Measurements from ENCODE around the gene TUBA1C. TPM values are rescaled to one million over a fixed set of nuclear protein-coding genes. Genes with fewer than 3 reads are reported as not detected.

The TUBA1C gene
- total and polyA plus RNA-seq, 2 of the 8 experiments (the other 6 are each of a cell fraction or from before 2014, with no cell fraction given) = 504 to 3,101 TPM

DNA sequence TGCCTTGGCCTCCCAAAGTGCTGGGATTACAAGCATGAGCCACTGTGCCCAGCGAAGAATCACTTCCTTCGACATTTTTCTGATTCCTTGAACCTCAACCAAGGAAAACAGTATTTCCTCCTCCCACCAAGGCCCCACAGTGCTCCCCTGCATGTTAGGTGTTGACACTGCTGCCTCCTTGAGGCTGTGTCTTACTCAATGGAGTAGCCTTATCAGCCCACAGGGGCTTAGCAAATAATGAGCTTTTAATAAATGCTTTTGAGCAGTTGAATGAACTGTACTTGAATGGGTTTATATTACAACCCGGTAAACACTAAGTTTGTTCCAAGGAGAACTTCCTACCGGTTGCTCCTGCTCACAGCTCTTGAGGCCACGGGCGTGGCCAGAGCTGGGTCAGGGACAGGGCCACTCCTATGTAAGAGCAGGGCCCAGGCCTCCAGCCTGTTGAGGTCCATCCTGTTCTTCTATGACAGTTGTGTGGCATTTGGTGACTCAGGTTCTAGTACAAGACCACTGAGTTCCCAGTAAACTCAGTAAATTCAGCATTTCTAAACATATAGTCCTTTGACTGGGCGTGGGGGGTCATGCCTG, 39.2 kb upstream of the TUBA1C start:
- Histone ChIP-seq H4K5ac (ENCODE audit: insufficient read length, low read depth, low read length) (no peak overlapping the region), H3K56ac (replicated peaks; ENCODE audit: insufficient read length, low read depth, low read length) (no peak overlapping the region), H3K4ac (replicated peaks; ENCODE audit: insufficient read length, low read depth, low read length) (no peak overlapping the region), H3K23ac (ENCODE audit: insufficient read length) (no peak overlapping the region), H4K91ac (replicated peaks; ENCODE audit: insufficient read length, low read length) (no peak overlapping the region), H3K9me3 (ENCODE audit: insufficient read depth in 2 of 2, low read depth in 1 of 2, low read length in 1 of 2) (no peaks in the 10 kb centered on the region), H2BK120ac (replicated peaks; ENCODE audit: low read depth, low read length) (no peak overlapping the region), H3K79me1 (ENCODE audit: low read depth, low read length) (no peaks in the 10 kb centered on the region), H3K18ac (ENCODE audit: extremely low read depth, low read length) (no peak overlapping the region), H3K36me3 (ENCODE audit: control insufficient read depth in 2 of 4, insufficient read depth in 4 of 4, low read length in 3 of 4) (no peaks in the 10 kb centered on the region), H4K8ac (ENCODE audit: extremely low read depth, insufficient read depth, low read length) (no peak overlapping the region), H3K4me1 (replicated peaks in 1 of 4; ENCODE audit: control insufficient read depth in 3 of 4, insufficient read depth in 4 of 4, low read length in 3 of 4) (no peaks in the 10 kb centered on the region), H2BK20ac (ENCODE audit: low read length) (no peak overlapping the region), H2AFZ (ENCODE audit: low read length) (no peak overlapping the region), H3K9ac (replicated peaks in 1 of 4; ENCODE audit: extremely low read depth in 1 of 4, low read depth in 3 of 4, low read length in 3 of 4) (no peak overlapping the region), H2BK12ac (ENCODE audit: low read depth, low read length) (no peak overlapping the region), H4K20me1 (replicated peaks in 1 of 2; ENCODE audit: control insufficient read depth in 1 of 2, insufficient read depth in 2 of 2, low read length in 2 of 2) (no peaks in the 10 kb centered on the region), H3K4me2 (ENCODE audit: insufficient read depth in 1 of 2, low read depth in 2 of 2, low read length in 2 of 2) (no peak overlapping the region), H2BK5ac (ENCODE audit: low read depth, low read length) (no peak overlapping the region), H2BK15ac (ENCODE audit: low read length) (no peak overlapping the region), H3K23me2 (ENCODE audit: low read depth, low read length) (no peaks in the 10 kb centered on the region), H3K79me2 (ENCODE audit: control insufficient read depth in 1 of 2, insufficient read depth in 2 of 2, low read length in 2 of 2) (no peaks in the 10 kb centered on the region), H3K27ac (ENCODE audit: low read depth, low read length) (no peak overlapping the region), H3K4me3 (ENCODE audit: extremely low read depth in 1 of 4, insufficient read depth in 2 of 4, low read depth in 3 of 4, low read length in 4 of 4) (no peak overlapping the region), H3K27me3 (replicated peaks in 1 of 4; ENCODE audit: control insufficient read depth in 3 of 4, extremely low read depth in 1 of 4, insufficient read depth in 3 of 4, low read length in 3 of 4) (no peaks in the 10 kb centered on the region), H3K14ac (ENCODE audit: insufficient read length) (no peak overlapping the region), H2AK5ac (ENCODE audit: low read depth, low read length) (no peak overlapping the region)
- POLR2A ChIA-PET (ENCODE audit: partially characterized antibody) = interaction anchor here (1.7 to 2.1 kb wide), 2 partner anchors 38 to 95 kb away, joined by 7 to 11 read pairs; partner anchors contain the start of genes TUBA1A and TUBA1B
- no peak for DNase-seq (ENCODE audit: low read depth in 1 of 2, low spot score in 2 of 2)
- no peak for FAIRE-seq
- CTCF ChIA-PET (ENCODE audit: partially characterized antibody) = interaction anchor here (0.5 to 4.8 kb wide), 20 partner anchors 8 to 1539 kb away, joined by 3 to 34 read pairs (median 3); partner anchors contain the start of genes TUBA1A and TUBA1B
- 89% methylated on average over 7 of the region's 7 CpGs; no CpG with 5 or more reads in 1 of the 2 experiments for WGBS, 2 experiments (ENCODE audit: extremely low coverage in 1 of 2, insufficient coverage in 1 of 2, insufficient read length in 1 of 2, insufficient replicate concordance in 2 of 2, low coverage in 1 of 2, low lambda C conversion rate in 2 of 2, missing lambda C conversion rate in 1 of 2)
- peak; percentile 46 to 58 for TF ChIP-seq RAD21 (IDR thresholded peaks at IDR 0.05 in 1 of 2, conservative IDR thresholded peaks at IDR 0.05 in 1 of 2; ENCODE audit: low read depth in 2 of 2, low read length in 2 of 2)
- TF ChIP-seq, protein P1, sequence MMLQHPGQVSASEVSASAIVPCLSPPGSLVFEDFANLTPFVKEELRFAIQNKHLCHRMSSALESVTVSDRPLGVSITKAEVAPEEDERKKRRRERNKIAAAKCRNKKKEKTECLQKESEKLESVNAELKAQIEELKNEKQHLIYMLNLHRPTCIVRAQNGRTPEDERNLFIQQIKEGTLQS (IDR thresholded peaks at IDR 0.05; ENCODE audit: insufficient read depth, low read depth, low read length) = no peak
- TF ChIP-seq SRF (IDR thresholded peaks at IDR 0.05; ENCODE audit: low read depth, low read length) = no peak
- no peak for TF ChIP-seq YY1 (IDR thresholded peaks at IDR 0.05; ENCODE audit: low read depth, low read length)
- TF ChIP-seq, protein P2, sequence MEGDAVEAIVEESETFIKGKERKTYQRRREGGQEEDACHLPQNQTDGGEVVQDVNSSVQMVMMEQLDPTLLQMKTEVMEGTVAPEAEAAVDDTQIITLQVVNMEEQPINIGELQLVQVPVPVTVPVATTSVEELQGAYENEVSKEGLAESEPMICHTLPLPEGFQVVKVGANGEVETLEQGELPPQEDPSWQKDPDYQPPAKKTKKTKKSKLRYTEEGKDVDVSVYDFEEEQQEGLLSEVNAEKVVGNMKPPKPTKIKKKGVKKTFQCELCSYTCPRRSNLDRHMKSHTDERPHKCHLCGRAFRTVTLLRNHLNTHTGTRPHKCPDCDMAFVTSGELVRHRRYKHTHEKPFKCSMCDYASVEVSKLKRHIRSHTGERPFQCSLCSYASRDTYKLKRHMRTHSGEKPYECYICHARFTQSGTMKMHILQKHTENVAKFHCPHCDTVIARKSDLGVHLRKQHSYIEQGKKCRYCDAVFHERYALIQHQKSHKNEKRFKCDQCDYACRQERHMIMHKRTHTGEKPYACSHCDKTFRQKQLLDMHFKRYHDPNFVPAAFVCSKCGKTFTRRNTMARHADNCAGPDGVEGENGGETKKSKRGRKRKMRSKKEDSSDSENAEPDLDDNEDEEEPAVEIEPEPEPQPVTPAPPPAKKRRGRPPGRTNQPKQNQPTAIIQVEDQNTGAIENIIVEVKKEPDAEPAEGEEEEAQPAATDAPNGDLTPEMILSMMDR (IDR thresholded peaks at IDR 0.05; ENCODE audit: control extremely low read depth in 1 of 3, insufficient read depth in 1 of 3, low read depth in 1 of 3, low read length in 3 of 3) = peak; percentile 19 to 41 (median 28); a peak in 2 of 4 replicates

Data from H1 (cell line).